ENCODE measurements around the gene HCAR3. TPM values are rescaled to one million over a fixed set of nuclear protein-coding genes. Genes with fewer than 3 reads are reported as not detected.
"Not testable (repeated sequence)": the region's sequence is repeated elsewhere in the genome, so short reads cannot be mapped to it uniquely, and the experiment has no call there.

Gene HCAR3
- total RNA-seq, result under 1 TPM in 1 of 2 donors, not detected in 1; 0.50 TPM

DNA sequence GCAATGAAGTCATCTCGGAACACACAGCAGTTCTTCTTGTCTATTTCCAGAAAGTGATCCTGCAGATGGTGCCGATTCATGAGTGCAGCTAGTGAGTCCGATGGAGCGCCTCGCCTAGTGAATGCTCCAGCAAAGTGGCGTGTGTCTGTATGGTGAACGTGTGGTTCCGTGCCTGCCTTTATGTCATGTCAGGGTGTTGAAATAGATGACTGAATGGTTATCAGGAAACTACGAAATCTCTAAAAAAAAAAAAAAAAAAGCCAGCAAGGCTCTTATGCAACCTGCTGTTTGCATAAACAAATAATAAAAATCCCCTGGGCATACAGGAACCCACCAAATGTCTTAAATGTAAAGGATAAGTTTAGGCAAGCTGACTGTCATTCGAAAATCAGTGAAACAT lies at the start of gene HCAR3:
TSS of gene HCAR3 (minus strand) at position 154 of the 400 bp plus-strand sequence. CDS start at position 80, 74 bp downstream.
- H3K36me3 Mint-ChIP-seq; ATAC-seq; H3K4me3 Mint-ChIP-seq; H3K27me3 Mint-ChIP-seq; H3K9me3 Mint-ChIP-seq; H3K4me1 Mint-ChIP-seq (ENCODE audit: low read depth in 2 of 2); H3K27ac Mint-ChIP-seq; DNase-seq (ENCODE audit: low spot score): not testable (repeated sequence)

DNA sequence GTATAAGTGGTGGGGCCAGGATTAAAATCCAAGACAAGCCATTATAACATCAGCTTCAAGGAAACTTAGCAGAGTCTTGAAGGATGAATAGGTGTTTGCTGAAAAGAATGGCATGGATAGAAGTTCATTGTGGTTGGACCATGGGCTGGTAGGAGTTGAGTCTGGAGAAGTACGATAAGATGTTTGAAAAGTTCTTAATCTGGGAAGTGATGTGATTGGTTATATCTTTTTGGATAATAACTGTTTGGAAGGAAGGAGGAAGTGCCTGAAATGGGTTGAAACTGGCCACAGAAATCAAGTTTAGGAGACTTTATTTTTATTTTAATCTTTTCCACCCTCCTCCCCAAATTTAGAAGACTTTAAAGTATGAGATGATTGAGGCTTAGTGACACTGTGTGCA lies 41.0 kb upstream of the HCAR3 start:
- Mint-ChIP-seq H3K4me3 (no peak overlapping the region), H3K36me3 (peaks cover 40% of the 10 kb centered on the region), H3K27me3 (no peaks in the 10 kb centered on the region), H3K9me3 (no peaks in the 10 kb centered on the region), H3K4me1 (ENCODE audit: low read depth in 2 of 2) (peaks cover 28 to 44% of the 10 kb centered on the region in 2 donors), H3K27ac (no peak overlapping the region)
- ATAC-seq, result no peak
- no peak for DNase-seq (ENCODE audit: low spot score)

DNA sequence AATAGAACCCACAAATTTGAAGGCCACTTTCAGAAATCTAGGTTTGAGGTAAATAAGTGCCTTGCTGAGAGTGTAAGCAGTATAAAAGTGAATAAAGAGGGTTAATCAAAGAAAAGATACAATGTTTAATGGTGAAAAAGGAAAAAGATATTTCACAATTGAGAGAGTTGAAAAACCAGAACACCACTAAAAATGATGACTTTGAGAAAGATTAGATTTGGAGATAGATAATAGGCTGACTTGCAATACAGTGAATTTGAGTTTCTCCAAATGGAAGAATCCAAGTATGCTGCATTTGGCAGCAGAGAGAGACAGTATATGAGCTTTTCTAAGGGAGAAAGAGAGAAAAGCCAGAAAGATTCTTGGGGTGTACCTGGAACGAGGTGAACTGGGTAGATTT lies 38.2 kb upstream of the HCAR3 start:
- ATAC-seq (no peak), DNase-seq (ENCODE audit: low spot score) (no peak)
- Mint-ChIP-seq H3K4me3 (no peak overlapping the region), H3K27ac (peak overlapping the region; percentile 14 to 82), H3K9me3 (no peaks in the 10 kb centered on the region), H3K27me3 (no peaks in the 10 kb centered on the region), H3K36me3 (peaks cover 40% of the 10 kb centered on the region), H3K4me1 (ENCODE audit: low read depth in 2 of 2) (peaks cover 36 to 44% of the 10 kb centered on the region in 2 donors)

DNA sequence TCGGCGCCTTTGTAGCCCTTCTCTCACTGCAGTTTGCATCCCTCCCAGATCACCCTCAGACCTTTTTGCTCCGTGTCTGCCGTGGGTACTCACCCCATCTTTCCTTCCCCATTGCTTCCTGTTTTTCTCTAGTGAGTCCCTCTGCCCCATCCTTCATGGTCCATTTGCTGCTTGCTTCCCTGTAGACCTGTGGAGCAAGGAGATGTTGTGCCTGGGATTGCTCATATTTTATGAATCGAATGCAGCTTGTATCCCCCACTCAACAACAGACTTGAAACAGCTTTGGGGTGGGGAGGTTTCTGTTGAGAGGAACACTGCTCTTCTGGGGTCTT lies 36.7 kb upstream of the HCAR3 start:
- H3K27me3 Mint-ChIP-seq, result no peaks in the 10 kb centered on the region
- peaks cover 34 to 44% of the 10 kb centered on the region in 2 donors for H3K4me1 Mint-ChIP-seq (ENCODE audit: low read depth in 2 of 2)
- H3K4me3 Mint-ChIP-seq, result peak overlapping the region; percentile 94
- DNase-seq (ENCODE audit: low spot score) (no peak), ATAC-seq (no peak)
- H3K36me3 Mint-ChIP-seq, result peaks cover 40% of the 10 kb centered on the region
- peak overlapping the region; percentile 82 to 91 for H3K27ac Mint-ChIP-seq
- no peaks in the 10 kb centered on the region for H3K9me3 Mint-ChIP-seq

DNA sequence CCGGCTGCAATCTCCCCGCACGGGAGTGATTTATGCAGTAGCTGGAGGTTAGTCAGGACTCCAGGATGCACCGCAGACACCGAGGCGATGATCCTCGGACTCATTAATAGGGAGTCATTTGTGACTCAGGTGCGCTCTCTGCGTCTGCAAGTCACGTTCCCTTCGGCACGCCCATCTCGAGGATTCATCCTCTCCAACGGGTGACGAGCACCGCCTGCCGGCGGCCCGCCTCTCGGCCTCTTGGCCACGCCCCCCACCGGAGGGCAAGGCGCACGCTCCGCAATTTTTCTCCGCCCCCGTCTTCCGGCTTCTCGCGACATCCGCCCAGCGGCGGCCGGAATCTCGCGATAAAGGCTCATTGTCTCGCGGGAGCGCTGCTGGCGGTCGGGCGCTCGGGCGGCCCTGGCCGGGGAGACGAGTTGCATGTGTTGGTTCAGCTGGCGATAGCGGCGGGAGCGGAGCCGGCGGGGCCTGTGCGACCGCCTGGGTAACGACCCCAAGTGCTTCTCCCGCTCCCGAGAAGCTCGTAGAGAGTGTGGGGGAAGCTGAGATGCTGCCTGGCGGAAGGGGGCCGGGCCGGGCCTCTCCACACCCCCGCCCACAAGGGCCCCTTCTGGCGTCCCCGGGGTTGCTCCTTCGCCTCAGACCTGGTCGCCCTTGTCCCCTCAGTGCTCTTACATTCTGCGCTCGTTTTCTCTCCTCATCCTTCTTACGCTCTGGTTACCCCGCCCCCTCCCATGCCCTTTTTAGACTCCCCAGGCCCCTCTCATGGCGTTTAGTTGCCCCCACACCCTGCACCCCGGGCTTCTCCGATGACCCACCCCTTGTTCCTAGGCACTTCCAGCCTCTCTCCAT lies 36.1 kb upstream of the HCAR3 start, which contains the start of gene DENR:
TSS of gene DENR (plus strand) at position 361 of the 855 bp plus-strand sequence. CDS start 878 bp downstream, outside the sequence.
- Mint-ChIP-seq H3K36me3 (peaks cover 39% of the 10 kb centered on the region), H3K27ac (peak within 1 kb of the TSS; percentile 82 to 91), H3K4me3 (peak within 1 kb of the TSS; percentile 94), H3K4me1 (ENCODE audit: low read depth in 2 of 2) (peaks cover 34 to 44% of the 10 kb centered on the region in 2 donors), H3K27me3 (no peaks in the 10 kb centered on the region), H3K9me3 (no peaks in the 10 kb centered on the region)
- ATAC-seq (peak; percentile 96 to 97), DNase-seq (ENCODE audit: low spot score) (peak; percentile 98)

DNA sequence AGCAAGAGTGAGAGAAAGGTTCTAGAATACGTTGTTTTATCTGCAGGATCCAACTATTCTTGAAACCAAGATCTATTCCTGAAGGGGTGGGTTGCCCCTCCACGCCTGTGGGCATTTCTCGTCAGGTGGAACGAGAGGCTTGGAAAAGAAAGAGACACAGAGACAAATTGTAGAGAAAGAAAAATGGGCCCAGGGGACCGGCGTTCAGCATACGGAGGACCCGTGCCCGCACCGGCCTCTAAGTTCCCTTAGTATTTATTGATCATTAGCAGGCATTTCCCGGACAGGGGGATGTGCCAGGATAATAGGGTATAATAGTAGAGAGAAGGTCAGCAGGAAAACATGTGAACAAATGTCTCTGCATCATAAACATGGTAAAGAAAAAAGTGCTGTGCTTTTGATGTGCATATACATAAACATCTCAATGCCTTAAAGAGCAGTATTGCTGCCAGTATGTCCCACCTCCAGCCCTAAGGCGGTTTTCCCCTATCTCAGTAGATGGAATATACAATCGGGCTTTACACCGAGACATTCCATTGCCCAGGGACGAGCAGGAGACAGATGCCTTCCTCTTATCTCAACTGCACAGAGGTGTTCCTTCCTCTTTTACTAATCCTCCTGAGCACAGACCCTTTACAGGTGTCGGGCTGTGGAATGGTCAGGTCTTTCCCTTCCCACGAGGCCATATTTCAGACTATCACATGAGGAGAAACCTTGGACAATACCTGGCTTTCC lies 34.3 kb upstream of the HCAR3 start:
- DNase-seq (ENCODE audit: low spot score); H3K27me3 Mint-ChIP-seq; ATAC-seq; H3K9me3 Mint-ChIP-seq: not testable (repeated sequence)
- H3K4me3 Mint-ChIP-seq, result peak overlapping the region; percentile 94
- H3K36me3 Mint-ChIP-seq, result peaks cover 22% of the 10 kb centered on the region
- peak overlapping the region; percentile 82 to 91 for H3K27ac Mint-ChIP-seq
- peaks cover 26 to 27% of the 10 kb centered on the region in 2 donors for H3K4me1 Mint-ChIP-seq (ENCODE audit: low read depth in 2 of 2)

DNA sequence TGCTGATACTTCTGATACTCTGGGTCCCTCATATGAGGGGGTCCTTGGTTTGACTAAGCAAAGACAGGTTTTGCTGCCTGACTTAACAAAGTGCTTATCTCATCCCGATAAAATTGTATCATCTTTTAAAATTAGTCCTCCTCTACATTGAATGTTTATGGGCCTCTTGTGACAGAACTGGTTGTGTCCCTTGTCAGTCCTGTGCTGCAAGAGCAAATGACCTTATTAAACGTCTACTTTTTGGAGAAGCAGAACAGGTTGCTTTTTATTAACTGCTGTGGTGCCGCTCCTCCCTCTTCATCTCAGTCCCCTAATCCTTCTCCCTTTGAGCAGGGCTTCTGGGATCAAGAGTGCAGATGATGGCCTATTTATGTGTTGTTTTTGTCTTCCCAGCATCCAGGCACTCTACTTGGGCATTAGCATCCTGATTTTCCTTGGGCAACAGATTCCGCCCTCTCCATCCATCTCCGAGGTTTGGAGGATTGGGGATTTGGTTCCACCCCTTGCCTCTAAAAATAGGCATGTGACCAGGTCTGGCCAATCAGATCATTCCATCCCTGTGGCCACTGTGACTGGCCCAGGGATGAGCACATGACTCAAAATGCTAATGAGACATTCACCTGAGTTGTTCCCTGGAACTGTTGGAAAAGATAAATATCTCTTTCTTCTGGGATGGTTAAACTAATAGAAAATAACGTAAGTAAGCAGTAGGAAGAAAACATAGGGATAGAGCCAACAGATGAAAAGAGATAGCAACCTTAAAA lies 33.1 kb upstream of the HCAR3 start:
- peaks cover 19 to 24% of the 10 kb centered on the region in 2 donors for H3K4me1 Mint-ChIP-seq (ENCODE audit: low read depth in 2 of 2)
- H3K9me3 Mint-ChIP-seq, result no peaks in the 10 kb centered on the region
- no peak for DNase-seq (ENCODE audit: low spot score)
- H3K36me3 Mint-ChIP-seq, result peaks cover 14% of the 10 kb centered on the region
- H3K27ac Mint-ChIP-seq, result no peak overlapping the region
- H3K27me3 Mint-ChIP-seq, result no peaks in the 10 kb centered on the region
- H3K4me3 Mint-ChIP-seq, result no peak overlapping the region
- ATAC-seq, result no peak

DNA sequence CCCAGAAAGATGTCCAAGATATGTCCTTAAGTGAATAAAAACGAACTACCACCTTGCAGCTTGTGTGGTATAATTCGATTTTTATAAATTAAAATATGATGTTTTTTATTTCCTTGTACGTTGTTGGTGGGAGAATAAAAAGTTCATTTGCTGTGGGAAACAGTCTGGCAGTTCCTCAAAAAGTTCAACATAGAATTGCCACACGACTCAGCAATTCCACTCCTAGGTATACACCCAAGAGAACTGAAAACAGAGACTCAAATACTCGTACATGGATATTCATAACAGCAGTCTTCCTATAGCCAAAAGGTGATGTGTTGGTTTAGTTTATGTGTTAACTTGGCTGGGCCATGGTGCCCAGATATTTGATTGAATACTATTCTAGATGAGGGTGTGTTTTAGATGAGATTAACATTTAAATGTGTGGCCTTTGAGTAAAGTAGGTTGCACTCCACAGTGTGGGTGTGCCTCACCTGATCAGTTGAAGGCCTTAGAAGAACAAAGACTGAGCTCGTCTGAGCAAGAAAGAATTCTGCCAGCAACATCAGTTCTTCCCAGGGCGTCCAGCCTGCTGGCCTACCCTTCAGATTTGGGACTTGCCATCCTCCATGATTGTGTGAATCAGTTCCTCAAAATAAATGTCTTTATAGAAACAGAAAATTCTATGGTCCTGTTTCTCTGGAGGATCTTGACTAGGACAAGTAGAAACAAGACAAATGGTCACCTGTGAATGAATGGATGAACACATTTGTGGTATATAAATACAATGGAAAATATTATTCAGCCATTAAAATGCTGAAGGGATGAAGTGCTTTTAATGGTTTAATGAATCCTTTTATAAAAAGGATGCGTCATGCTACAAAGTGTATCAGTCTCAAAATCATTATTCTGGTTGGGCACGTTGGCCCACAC lies 30.9 kb upstream of the HCAR3 start:
- Mint-ChIP-seq H3K4me3 (no peak overlapping the region), H3K9me3 (no peaks in the 10 kb centered on the region), H3K4me1 (ENCODE audit: low read depth in 2 of 2) (peaks cover 0 to 10% of the 10 kb centered on the region in 2 donors), H3K27ac (no peak overlapping the region), H3K27me3 (peaks cover 0 to 2% of the 10 kb centered on the region in 2 donors), H3K36me3 (no peaks in the 10 kb centered on the region)
- no peak for DNase-seq (ENCODE audit: low spot score)
- no peak for ATAC-seq

DNA sequence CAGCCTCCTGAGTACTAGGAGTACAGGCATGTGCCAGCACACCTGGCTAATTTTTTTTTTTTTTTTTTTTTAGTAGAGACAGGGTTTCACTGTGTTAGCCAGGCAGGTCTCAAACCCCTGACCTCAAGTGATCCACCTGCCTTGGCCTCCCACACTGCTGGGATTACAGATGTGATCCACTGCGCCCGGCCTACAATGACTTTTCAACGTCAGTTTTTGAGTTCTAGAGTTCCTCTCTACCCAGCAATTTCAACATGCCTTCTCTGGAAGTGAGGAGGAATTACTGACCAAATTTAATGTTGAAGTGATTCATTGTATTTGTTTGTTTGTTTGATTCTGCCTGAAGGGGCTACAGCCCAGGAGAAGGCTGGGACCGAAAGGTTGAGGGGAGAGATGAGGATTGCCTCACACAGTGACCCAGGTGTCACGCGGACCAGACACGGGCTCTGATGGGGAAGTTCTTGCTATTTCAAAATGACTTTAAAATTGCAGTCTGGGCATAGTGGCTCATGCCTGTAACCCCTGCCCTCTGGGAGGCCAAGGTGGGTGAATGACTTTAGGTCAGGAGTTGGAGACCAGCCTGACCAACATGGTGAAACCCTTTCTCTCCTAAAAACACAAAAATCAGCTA lies 27.4 kb upstream of the HCAR3 start:
- Mint-ChIP-seq H3K36me3 (no peaks in the 10 kb centered on the region), H3K4me1 (ENCODE audit: low read depth in 2 of 2) (no peaks in the 10 kb centered on the region)
- ATAC-seq, result no peak

DNA sequence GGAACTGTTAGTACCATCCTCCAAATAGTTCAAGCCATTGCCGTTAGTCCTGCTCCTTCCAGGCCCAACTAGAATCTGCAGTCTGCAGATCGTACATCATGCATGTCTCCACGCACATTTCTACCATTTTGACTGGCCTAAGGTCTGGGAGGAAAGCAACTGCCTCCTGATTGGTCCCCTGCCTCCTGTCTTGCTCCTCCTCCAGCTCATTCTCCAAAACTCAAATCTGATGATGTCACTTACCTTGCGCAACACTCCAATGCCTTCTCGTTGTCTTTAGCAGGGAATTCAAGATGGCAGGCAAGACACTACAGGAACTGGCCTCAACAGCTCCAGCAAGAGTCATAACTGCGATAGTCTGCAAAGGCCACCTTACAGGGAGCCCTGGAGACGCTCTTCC lies 23.7 kb upstream of the HCAR3 start:
- H3K27me3 Mint-ChIP-seq, result peaks cover 0 to 2% of the 10 kb centered on the region in 2 donors
- no peaks in the 10 kb centered on the region for H3K36me3 Mint-ChIP-seq
- H3K4me1 Mint-ChIP-seq (ENCODE audit: low read depth in 2 of 2), result no peaks in the 10 kb centered on the region
- no peak overlapping the region for H3K27ac Mint-ChIP-seq
- ATAC-seq, result no peak
- no peaks in the 10 kb centered on the region for H3K9me3 Mint-ChIP-seq
- no peak for DNase-seq (ENCODE audit: low spot score)
- H3K4me3 Mint-ChIP-seq, result no peak overlapping the region

More for the DNA sequence above, 27.4 kb upstream of the HCAR3 start:
- H3K4me3 Mint-ChIP-seq, result no peak overlapping the region
- peaks cover 0 to 2% of the 10 kb centered on the region in 2 donors for H3K27me3 Mint-ChIP-seq
- no peaks in the 10 kb centered on the region for H3K9me3 Mint-ChIP-seq
- no peak for DNase-seq (ENCODE audit: low spot score)
- H3K27ac Mint-ChIP-seq, result no peak overlapping the region

DNA sequence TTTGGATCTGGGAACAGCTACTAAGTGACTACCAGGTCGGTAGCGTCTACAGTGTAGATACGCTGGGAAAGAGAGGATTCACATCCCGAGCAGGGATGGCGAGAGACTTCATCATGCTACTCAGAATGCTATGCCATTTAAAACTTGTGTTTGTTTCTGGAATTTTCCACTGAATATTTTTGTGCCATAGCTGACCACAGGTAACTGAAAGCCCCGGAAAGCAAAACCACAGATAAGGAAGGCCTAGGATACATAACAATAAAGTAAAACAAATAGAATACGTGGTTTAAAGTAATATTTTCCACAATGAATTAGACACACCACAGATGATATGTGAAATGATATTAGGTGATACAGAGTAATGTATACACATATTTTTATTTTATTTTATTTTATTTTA lies 22.0 kb upstream of the HCAR3 start:
- no peaks in the 10 kb centered on the region for H3K36me3 Mint-ChIP-seq
- peaks cover 0 to 2% of the 10 kb centered on the region in 2 donors for H3K27me3 Mint-ChIP-seq
- H3K9me3 Mint-ChIP-seq, result no peaks in the 10 kb centered on the region
- DNase-seq (ENCODE audit: low spot score) (no peak), ATAC-seq (no peak)
- H3K27ac Mint-ChIP-seq, result no peak overlapping the region
- H3K4me1 Mint-ChIP-seq (ENCODE audit: low read depth in 2 of 2), result no peaks in the 10 kb centered on the region
- no peak overlapping the region for H3K4me3 Mint-ChIP-seq

DNA sequence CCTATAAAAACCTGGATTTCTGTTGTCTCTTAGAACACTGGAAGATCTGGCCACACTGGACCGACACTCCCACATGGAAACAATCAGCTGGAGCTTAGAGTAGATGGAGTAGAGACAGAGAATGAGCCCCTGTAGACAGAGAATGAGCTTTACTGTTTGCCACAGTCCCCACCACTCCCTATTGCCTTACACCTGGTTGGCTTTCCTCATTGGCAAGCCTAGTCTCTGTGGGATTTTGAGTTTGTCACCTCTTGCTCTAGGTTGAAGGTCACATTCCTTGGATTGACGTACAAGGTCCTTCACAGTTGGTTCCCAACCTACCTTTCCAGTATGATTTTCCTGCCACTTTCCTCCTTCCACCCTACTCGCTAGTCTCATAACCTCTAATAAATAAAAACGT lies 16.0 kb upstream of the HCAR3 start:
- Mint-ChIP-seq H3K27ac (peak overlapping the region; percentile 14 to 22), H3K9me3 (no peaks in the 10 kb centered on the region), H3K4me3 (no peak overlapping the region), H3K27me3 (peaks cover 0 to 16% of the 10 kb centered on the region in 2 donors), H3K36me3 (no peaks in the 10 kb centered on the region), H3K4me1 (ENCODE audit: low read depth in 2 of 2) (peaks cover 0 to 4% of the 10 kb centered on the region in 2 donors)
- DNase-seq (ENCODE audit: low spot score) (no peak), ATAC-seq (no peak)

All from natural killer cell treated with Interleukin-12 subunit alpha and Interleukin-12 subunit beta and Interleukin-15 and Interleukin-18, amount 100 ng/mL, for 72 hours (primary cell).